Upper lobe of left lung (tissue), 4 donors: ENCODE data around the gene MTTP.

Experiments
- EP300 ChIP-seq, 4 donors: sonication (generic); formaldehyde crosslinking; IDR thresholded peaks; one replicate each; pipeline ENCODE4 v1.5.1; 2017; ENCODE audit warnings: antibody characterized with exemption in 4 of 4, control low read depth in 2 of 4
- POLR2A ChIP-seq, 4 donors: fragments of 450-650 bp; IDR thresholded peaks; one replicate each; pipeline ENCODE4 v1.5.1; 2016 to 2017; ENCODE audit warnings: antibody characterized with exemption in 4 of 4, mild to moderate bottlenecking in 2 of 4
- POLR2AphosphoS5 ChIP-seq, 2 donors: sonication (generic); formaldehyde crosslinking; IDR thresholded peaks; one replicate each; pipeline ENCODE4 v1.5.1; 2017; ENCODE audit warnings: antibody characterized with exemption in 2 of 2
- TF ChIP-seq, protein P1 (sequence below), 6 experiments: fragments of 450-650 bp in 4 of 6; fragments of 200-600 bp in 2 of 6; sonication (generic) in 2 of 6; IDR thresholded peaks; one replicate each; pipeline ENCODE4 v1.5.1; 2016 to 2019; ENCODE audit warnings: antibody characterized with exemption in 6 of 6

DNA sequence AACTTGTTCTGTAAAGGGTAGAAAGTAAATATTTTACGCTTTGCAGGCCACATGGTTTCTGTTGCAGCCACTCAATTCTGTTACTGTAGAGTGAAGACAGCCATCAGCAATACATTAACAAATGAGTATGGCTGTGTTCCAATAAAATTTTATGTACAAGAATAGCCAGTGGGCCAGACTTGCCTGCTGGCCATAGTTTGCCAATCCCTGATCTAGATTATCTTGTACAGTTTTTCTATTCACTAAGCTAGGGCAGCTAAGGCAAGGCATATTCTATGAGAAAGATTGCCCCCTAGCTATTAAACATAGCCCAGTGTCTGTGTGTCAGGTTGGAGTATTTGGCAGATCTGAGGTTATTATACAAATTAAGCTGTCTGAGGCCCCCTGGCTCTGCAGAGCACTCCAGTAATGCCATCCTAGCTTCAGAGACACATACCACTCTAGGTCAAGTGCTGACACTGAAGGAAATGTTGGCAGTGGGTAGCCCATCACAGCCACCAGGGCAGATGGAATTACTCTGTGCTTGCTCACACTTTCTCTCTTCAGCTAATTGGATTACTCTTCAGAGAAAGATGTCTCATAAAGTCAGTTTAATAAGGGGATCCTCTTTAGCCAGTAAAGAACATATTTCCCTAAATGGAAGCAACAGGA, 40.7 kb downstream of the MTTP start:
- TF ChIP-seq POLR2AphosphoS5 (IDR thresholded peaks at IDR 0.05) (no peak), POLR2A (IDR thresholded peaks at IDR 0.05) (no peak), EP300 (IDR thresholded peaks at IDR 0.05) (no peak)
- TF ChIP-seq, protein P1, sequence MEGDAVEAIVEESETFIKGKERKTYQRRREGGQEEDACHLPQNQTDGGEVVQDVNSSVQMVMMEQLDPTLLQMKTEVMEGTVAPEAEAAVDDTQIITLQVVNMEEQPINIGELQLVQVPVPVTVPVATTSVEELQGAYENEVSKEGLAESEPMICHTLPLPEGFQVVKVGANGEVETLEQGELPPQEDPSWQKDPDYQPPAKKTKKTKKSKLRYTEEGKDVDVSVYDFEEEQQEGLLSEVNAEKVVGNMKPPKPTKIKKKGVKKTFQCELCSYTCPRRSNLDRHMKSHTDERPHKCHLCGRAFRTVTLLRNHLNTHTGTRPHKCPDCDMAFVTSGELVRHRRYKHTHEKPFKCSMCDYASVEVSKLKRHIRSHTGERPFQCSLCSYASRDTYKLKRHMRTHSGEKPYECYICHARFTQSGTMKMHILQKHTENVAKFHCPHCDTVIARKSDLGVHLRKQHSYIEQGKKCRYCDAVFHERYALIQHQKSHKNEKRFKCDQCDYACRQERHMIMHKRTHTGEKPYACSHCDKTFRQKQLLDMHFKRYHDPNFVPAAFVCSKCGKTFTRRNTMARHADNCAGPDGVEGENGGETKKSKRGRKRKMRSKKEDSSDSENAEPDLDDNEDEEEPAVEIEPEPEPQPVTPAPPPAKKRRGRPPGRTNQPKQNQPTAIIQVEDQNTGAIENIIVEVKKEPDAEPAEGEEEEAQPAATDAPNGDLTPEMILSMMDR (IDR thresholded peaks at IDR 0.05), result no peak
